HEK293 (cell line): Measurements from ENCODE around the gene TMEM121B.
A peak's percentile ranks its signal among the peaks of the same experiment; 100 is the strongest.

Experiments
- CTCF ChIP-seq: fragments of 450-650 bp; formaldehyde crosslinking; IDR thresholded peaks from 2 replicates; pipeline ENCODE4 v1.5.1; 2016; ENCODE audit warnings: missing biosample characterization, missing genetic modification characterization
- TRIM28 ChIP-seq: IDR thresholded peaks from 2 replicates; pipeline ENCODE4 v1.6.1; 2011; ENCODE audit warnings: low read length, control low read depth, borderline replicate concordance
- YY1 ChIP-seq: fragments of 450-650 bp; formaldehyde crosslinking; IDR thresholded peaks from 2 replicates; pipeline ENCODE4 v1.5.1; 2018; ENCODE audit warnings: missing biosample characterization, missing genetic modification characterization
- ZBTB11 ChIP-seq: fragments of 450-650 bp; formaldehyde crosslinking; conservative IDR thresholded peaks from 2 replicates; pipeline ENCODE4 v1.5.1; 2016; ENCODE audit warnings: low read depth, missing biosample characterization, missing genetic modification characterization
- ZBTB48 ChIP-seq: fragments of 450-650 bp; formaldehyde crosslinking; IDR thresholded peaks from 2 replicates; pipeline ENCODE4 v1.5.1; 2016; ENCODE audit warnings: missing biosample characterization, missing genetic modification characterization
- ZNF184 ChIP-seq: fragments of 450-650 bp; IDR thresholded peaks from 2 replicates; pipeline ENCODE4 v1.5.1; 2018; ENCODE audit warnings: missing biosample characterization, mild to moderate bottlenecking, missing genetic modification characterization
- ZNF544 ChIP-seq: fragments of 450-650 bp; formaldehyde crosslinking; IDR thresholded peaks from 2 replicates; pipeline ENCODE4 v1.5.0; 2017; ENCODE audit warnings: missing biosample characterization, missing genetic modification characterization
- TF ChIP-seq, protein P1 (sequence below): fragments of 450-650 bp; formaldehyde crosslinking; IDR thresholded peaks from 2 replicates; pipeline ENCODE4 v1.5.1; 2016; ENCODE audit warnings: missing biosample characterization, missing genetic modification characterization, low read depth
- TF ChIP-seq, protein P2 (sequence below): fragments of 450-650 bp; formaldehyde crosslinking; IDR thresholded peaks from 2 replicates; pipeline ENCODE4 v1.5.1; 2016; ENCODE audit warnings: missing biosample characterization, missing genetic modification characterization

DNA sequence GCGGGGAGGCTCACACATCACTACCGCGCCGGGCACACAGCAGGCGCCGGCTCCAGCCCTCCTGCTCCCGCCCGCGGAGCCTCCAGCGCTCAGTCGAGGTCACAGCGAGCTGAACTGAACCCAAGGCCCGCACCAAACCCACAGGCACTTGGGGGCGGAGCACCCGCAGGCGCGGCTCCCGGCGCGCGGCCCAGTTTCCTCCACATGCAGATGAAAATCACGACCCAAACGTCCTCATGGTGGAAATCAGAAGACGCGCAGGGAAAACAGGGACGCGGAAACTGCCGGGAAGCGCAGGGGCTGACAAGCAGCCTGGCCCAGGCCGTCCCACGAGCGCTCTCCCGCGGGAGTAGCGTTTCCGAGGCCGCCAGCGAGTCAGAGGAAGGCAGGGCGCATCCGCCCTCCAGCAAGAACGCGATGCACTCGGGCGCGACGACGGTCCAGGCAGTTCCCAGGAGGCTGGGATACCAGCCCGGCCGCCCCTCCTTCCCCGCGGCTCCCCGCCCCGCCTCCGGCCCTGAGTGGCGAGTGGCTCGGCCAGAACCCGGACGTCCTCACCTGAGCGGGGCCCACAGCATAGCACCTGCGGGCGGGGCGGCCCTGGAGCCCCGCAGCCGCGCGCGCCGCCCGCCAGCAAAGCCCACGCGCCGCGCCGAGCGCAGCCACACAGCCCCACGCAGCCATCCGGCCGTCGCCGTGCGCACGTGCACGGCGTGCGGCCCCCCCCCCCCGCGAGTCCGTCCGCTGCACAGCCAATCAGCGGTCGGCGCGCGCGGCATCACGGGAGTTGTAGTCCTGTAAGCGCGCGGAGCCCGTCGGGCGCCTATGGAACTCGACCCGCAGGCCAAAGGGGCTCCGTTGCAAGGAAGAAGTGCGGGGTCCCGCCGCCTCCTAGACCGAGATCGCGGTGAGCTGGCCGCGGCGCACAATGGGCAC is 37.7 kb upstream of the TMEM121B start, which contains the start of gene HDHD5:
- TF ChIP-seq CTCF (tag by site-specific recombination) (peak; percentile 47; the same call in 1 of the 2 replicates), ZBTB11 (peak; percentile 41; the same call in 1 of the 2 replicates), ZNF544 (tag by site-specific recombination) (no peak), TRIM28 (no peak), ZNF184 (tag by site-specific recombination) (no peak), ZBTB48 (tag by site-specific recombination) (no peak), YY1 (tag by site-specific recombination) (peak; percentile 41; the same call in 1 of the 2 replicates)
- TF ChIP-seq, protein P1, sequence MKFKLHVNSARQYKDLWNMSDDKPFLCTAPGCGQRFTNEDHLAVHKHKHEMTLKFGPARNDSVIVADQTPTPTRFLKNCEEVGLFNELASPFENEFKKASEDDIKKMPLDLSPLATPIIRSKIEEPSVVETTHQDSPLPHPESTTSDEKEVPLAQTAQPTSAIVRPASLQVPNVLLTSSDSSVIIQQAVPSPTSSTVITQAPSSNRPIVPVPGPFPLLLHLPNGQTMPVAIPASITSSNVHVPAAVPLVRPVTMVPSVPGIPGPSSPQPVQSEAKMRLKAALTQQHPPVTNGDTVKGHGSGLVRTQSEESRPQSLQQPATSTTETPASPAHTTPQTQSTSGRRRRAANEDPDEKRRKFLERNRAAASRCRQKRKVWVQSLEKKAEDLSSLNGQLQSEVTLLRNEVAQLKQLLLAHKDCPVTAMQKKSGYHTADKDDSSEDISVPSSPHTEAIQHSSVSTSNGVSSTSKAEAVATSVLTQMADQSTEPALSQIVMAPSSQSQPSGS = no peak
- TF ChIP-seq, protein P2, sequence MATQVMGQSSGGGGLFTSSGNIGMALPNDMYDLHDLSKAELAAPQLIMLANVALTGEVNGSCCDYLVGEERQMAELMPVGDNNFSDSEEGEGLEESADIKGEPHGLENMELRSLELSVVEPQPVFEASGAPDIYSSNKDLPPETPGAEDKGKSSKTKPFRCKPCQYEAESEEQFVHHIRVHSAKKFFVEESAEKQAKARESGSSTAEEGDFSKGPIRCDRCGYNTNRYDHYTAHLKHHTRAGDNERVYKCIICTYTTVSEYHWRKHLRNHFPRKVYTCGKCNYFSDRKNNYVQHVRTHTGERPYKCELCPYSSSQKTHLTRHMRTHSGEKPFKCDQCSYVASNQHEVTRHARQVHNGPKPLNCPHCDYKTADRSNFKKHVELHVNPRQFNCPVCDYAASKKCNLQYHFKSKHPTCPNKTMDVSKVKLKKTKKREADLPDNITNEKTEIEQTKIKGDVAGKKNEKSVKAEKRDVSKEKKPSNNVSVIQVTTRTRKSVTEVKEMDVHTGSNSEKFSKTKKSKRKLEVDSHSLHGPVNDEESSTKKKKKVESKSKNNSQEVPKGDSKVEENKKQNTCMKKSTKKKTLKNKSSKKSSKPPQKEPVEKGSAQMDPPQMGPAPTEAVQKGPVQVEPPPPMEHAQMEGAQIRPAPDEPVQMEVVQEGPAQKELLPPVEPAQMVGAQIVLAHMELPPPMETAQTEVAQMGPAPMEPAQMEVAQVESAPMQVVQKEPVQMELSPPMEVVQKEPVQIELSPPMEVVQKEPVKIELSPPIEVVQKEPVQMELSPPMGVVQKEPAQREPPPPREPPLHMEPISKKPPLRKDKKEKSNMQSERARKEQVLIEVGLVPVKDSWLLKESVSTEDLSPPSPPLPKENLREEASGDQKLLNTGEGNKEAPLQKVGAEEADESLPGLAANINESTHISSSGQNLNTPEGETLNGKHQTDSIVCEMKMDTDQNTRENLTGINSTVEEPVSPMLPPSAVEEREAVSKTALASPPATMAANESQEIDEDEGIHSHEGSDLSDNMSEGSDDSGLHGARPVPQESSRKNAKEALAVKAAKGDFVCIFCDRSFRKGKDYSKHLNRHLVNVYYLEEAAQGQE (tag by site-specific recombination) = no peak
